Kidney tubule cell (primary cell): ENCODE results near the gene B3GNT9.
"Not testable (repeated sequence)": the region's sequence is repeated elsewhere in the genome, so short reads cannot be mapped to it uniquely, and the experiment has no call there.

Experiments used
- DNase-seq: peaks from one replicate; pipeline ENCODE4 v3.0.0-alpha.2; 2018; ENCODE audit warnings: low spot score

Gene B3GNT9

GRCh38 chr16:67150047-67150832 lies 558 bp downstream of the B3GNT9 start:
- peak; percentile 25 for DNase-seq

- no peak for DNase-seq
These were observed 1.3 kb downstream of the B3GNT9 start for GRCh38 chr16:67149276-67150046.

- no peak for DNase-seq
These were observed 2.0 kb downstream of the B3GNT9 start for GRCh38 chr16:67148656-67149275.

- no peak for DNase-seq
These were observed 2.6 kb downstream of the B3GNT9 start for GRCh38 chr16:67148221-67148620.

GRCh38 chr16:67147437-67148140 lies 3.2 kb downstream of the B3GNT9 start:
- no peak for DNase-seq

GRCh38 chr16:67146523-67147357 lies 4.1 kb downstream of the B3GNT9 start:
- DNase-seq: no peak

GRCh38 chr16:67145746-67146145 lies 5.1 kb downstream of the B3GNT9 start:
- no peak for DNase-seq

- no peak for DNase-seq
These were observed 5.9 kb downstream of the B3GNT9 start for GRCh38 chr16:67144943-67145342.

GRCh38 chr16:67142342-67142741 lies 8.5 kb downstream of the B3GNT9 start:
- no peak for DNase-seq

GRCh38 chr16:67141391-67141790 lies 9.4 kb downstream of the B3GNT9 start:
- DNase-seq: no peak

- DNase-seq: peak; percentile 72
These were observed 13.2 kb downstream of the B3GNT9 start for GRCh38 chr16:67137605-67138004.

- no peak for DNase-seq
These were observed 21.4 kb downstream of the B3GNT9 start for GRCh38 chr16:67129422-67129821.

- no peak for DNase-seq
These were observed 21.9 kb downstream of the B3GNT9 start for GRCh38 chr16:67128887-67129286.

GRCh38 chr16:67128417-67128816 lies 22.4 kb downstream of the B3GNT9 start:
- no peak for DNase-seq

- DNase-seq: not testable (repeated sequence)
These were observed 28.0 kb downstream of the B3GNT9 start for GRCh38 chr16:67122799-67123198.

- DNase-seq: peak; percentile 38
These were observed 30.8 kb downstream of the B3GNT9 start for GRCh38 chr16:67120025-67120424.

- no peak for DNase-seq
These were observed 33.1 kb downstream of the B3GNT9 start for GRCh38 chr16:67117716-67118115.

- DNase-seq: peak; percentile 29
These were observed 34.1 kb downstream of the B3GNT9 start for GRCh38 chr16:67116388-67117311.

- DNase-seq: peak; percentile 96
These were observed 35.2 kb downstream of the B3GNT9 start for GRCh38 chr16:67115639-67116038.

- DNase-seq: no peak
These were observed 36.0 kb downstream of the B3GNT9 start for GRCh38 chr16:67114793-67115192.
